A673 (cell line): ENCODE data around the gene DNAH14. TPM values are rescaled to one million over a fixed set of nuclear protein-coding genes. Genes with fewer than 3 reads are reported as not detected.
A peak's percentile ranks its signal among the peaks of the same experiment; 100 is the strongest.
"Not testable (repeated sequence)": the region's sequence is repeated elsewhere in the genome, so short reads cannot be mapped to it uniquely, and the experiment has no call there.

Experiments
- BruUV-seq: library from RNA; stranded (reverse); fragments of 400-500 nt; replicated peaks from 2 replicates; lab custom pipeline; 2021; lab: Mats Ljungman, UMichigan
- CTCF ChIA-PET: fragments of 300-600 bp; sonication (Branson Sonifier 250); formaldehyde crosslinking; loops from one replicate; lab custom pipeline; 2022; ENCODE audit warnings: antibody characterized with exemption; lab: Charles Lee
- POLR2A ChIA-PET: fragments of 300-600 bp; sonication (Branson Sonifier 250); formaldehyde crosslinking; loops from one replicate; lab custom pipeline; 2022; ENCODE audit warnings: antibody characterized with exemption; ENCODE audit not compliant: low non-redundant PET; lab: Charles Lee
- DNase-seq: peaks from one replicate; pipeline ENCODE4 v3.0.0-alpha.2; 2015; ENCODE audit warnings: low spot score
- H3K27ac ChIP-seq: fragments of 200-600 bp; sonication (generic); 2 replicates; pipeline ENCODE4 v1.5.1; 2016; ENCODE audit warnings: mixed run types, low read depth, mild to moderate bottlenecking, mixed read lengths, antibody characterized with exemption, low read length; ENCODE audit not compliant: poor library complexity, severe bottlenecking
- H3K27me3 ChIP-seq: fragments of 200-600 bp; sonication (generic); replicated peaks from 2 replicates; pipeline ENCODE4 v1.6.1; 2017; ENCODE audit warnings: mixed run types, low read depth, mild to moderate bottlenecking, mixed read lengths, antibody characterized with exemption, low read length; ENCODE audit not compliant: insufficient read depth, poor library complexity
- H3K36me3 ChIP-seq: fragments of 200-600 bp; sonication (generic); 2 replicates; pipeline ENCODE4 v1.6.1; 2016; ENCODE audit warnings: mixed run types, mild to moderate bottlenecking, mixed read lengths, antibody characterized with exemption, low read length; ENCODE audit not compliant: insufficient read depth, poor library complexity, severe bottlenecking
- H3K4me1 ChIP-seq: fragments of 200-600 bp; sonication (generic); 2 replicates; pipeline ENCODE4 v1.6.1; 2017; ENCODE audit warnings: mixed run types, mild to moderate bottlenecking, mixed read lengths, antibody characterized with exemption, low read length; ENCODE audit not compliant: insufficient read depth, poor library complexity, severe bottlenecking
- H3K4me3 ChIP-seq: fragments of 200-600 bp; sonication (generic); 2 replicates; pipeline ENCODE4 v1.5.1; 2016; ENCODE audit warnings: low read depth, mixed run types, mild to moderate bottlenecking, mixed read lengths, low read length; ENCODE audit not compliant: poor library complexity, severe bottlenecking
- H3K9me3 ChIP-seq: fragments of 200-600 bp; sonication (generic); 2 replicates; pipeline ENCODE4 v1.6.1; 2016; ENCODE audit warnings: mixed run types, low read depth, mild to moderate bottlenecking, mixed read lengths, antibody characterized with exemption, low read length; ENCODE audit not compliant: poor library complexity, severe bottlenecking
- EZH2 ChIP-seq: fragments of 200-600 bp; sonication (generic); IDR thresholded peaks from 2 replicates; pipeline ENCODE4 v1.6.1; 2017; ENCODE audit warnings: borderline replicate concordance, low read depth, mild to moderate bottlenecking, mixed read lengths, antibody characterized with exemption, low read length; ENCODE audit not compliant: poor library complexity, severe bottlenecking
- intact Hi-C: fragments of 100-400 bp; cut with micrococcal nuclease; formaldehyde crosslinking; loops from one replicate; pipeline ENCODE4 v1.10.0; 2022; ENCODE audit not compliant: unreplicated experiment
- total RNA-seq: library from RNA; stranded (reverse); gene quantifications from 2 replicates; pipeline ENCODE4 v1.2.3, GENCODE V29; 2021
- TF ChIP-seq, protein P1 (sequence below): fragments of 300-800, 200-600 bp; sonication (generic); conservative IDR thresholded peaks from 2 replicates; pipeline ENCODE4 v1.5.1; 2017; ENCODE audit warnings: low read depth, mild to moderate bottlenecking, antibody characterized with exemption, low read length, moderate library complexity, mixed read lengths

DNAH14 gene
- total RNA-seq, 1 experiment from 2014 or later = 9.9 TPM

DNA sequence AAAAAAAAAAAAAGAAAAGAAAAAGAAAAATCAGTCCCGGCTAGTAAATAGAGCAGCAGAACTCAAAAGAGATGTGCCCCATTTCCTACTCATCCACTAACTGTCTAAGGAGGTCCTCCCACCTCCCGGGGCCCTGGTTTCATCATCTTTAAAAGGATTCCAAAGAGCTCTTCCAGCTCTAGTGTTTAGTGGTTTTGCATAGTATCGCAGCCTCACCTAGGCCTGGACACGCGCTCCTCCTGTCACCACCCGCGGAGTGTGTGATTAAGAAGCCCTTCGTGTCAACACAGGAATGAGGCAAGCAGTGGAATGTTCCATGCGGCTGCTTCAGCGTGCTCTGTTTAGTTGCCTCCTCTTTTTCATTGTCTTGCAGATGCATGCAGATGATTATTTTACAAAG lies 449.4 kb downstream of the DNAH14 start:
- no TSS peak for BruUV-seq
- intact Hi-C loops = no loop called here

DNA sequence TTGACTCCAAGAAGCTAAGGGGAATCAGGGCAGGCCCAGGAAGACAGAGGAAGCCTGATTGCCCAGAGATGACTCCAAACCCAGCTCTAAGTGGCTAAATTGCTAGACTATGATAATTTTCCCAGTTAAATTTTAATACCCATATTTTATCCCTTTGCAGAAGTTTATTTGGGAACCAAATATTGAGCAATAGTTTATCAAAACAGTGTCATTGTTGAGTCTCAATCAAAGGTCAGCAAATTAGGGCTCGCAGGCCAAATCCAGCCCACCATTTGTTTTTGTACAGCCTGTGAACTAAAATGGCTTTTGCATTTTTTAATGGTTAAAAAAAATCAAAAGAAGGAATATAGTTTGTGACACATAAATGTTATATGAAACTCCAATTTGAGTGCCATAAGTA lies 451.2 kb downstream of the DNAH14 start:
- ChIA-PET CTCF (interaction anchor here (0.5 kb wide), 1 partner anchor 38 kb away, joined by 3 read pairs; no protein-coding TSS in a partner anchor), POLR2A (no interaction called here)
- no TSS peak for BruUV-seq
- H3K4me3 ChIP-seq = no peak overlapping the region
- no peak overlapping the region for H3K27ac ChIP-seq
- no peaks in the 10 kb centered on the region for H3K4me1 ChIP-seq
- H3K36me3 ChIP-seq = no peaks in the 10 kb centered on the region
- DNase-seq = no peak
- no peaks in the 10 kb centered on the region for H3K27me3 ChIP-seq
- TF ChIP-seq EZH2 = no peak
- TF ChIP-seq, protein P1, sequence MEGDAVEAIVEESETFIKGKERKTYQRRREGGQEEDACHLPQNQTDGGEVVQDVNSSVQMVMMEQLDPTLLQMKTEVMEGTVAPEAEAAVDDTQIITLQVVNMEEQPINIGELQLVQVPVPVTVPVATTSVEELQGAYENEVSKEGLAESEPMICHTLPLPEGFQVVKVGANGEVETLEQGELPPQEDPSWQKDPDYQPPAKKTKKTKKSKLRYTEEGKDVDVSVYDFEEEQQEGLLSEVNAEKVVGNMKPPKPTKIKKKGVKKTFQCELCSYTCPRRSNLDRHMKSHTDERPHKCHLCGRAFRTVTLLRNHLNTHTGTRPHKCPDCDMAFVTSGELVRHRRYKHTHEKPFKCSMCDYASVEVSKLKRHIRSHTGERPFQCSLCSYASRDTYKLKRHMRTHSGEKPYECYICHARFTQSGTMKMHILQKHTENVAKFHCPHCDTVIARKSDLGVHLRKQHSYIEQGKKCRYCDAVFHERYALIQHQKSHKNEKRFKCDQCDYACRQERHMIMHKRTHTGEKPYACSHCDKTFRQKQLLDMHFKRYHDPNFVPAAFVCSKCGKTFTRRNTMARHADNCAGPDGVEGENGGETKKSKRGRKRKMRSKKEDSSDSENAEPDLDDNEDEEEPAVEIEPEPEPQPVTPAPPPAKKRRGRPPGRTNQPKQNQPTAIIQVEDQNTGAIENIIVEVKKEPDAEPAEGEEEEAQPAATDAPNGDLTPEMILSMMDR = no peak
- intact Hi-C loops = no loop called here
- H3K9me3 ChIP-seq = no peaks in the 10 kb centered on the region

More for the DNA sequence above, 449.4 kb downstream of the DNAH14 start:
- Histone ChIP-seq H3K4me1 (no peaks in the 10 kb centered on the region), H3K27ac (no peak overlapping the region), H3K4me3 (no peak overlapping the region), H3K27me3 (no peaks in the 10 kb centered on the region), H3K9me3 (no peaks in the 10 kb centered on the region), H3K36me3 (no peaks in the 10 kb centered on the region)
- ChIA-PET POLR2A (interaction anchor here (0.6 kb wide), 1 partner anchor 1530 kb away, joined by 3 read pairs; no protein-coding TSS in a partner anchor), CTCF (no interaction called here)
- TF ChIP-seq, protein P1 = no peak
- no peak for TF ChIP-seq EZH2
- peak; percentile 21 for DNase-seq

DNA sequence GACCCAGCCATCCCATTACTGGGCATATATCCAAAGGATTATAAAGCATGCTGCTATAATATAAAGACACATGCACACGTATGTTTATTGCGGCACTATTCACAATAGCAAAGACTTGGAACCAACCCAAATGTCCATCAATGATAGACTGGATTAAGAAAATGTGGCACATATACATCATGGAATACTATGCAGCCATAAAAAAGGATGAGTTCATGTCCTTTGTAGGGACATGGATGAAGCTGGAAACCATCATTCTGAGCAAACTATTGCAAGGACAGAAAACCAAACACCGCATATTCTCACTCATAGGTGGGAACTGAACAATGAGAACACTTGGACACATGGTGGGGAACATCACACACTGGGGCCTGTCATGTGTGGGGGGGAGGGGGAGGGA lies 457.4 kb downstream of the DNAH14 start:
- DNase-seq, CTCF ChIA-PET, POLR2A ChIA-PET, H3K27me3 ChIP-seq, H3K9me3 ChIP-seq, H3K4me1 ChIP-seq, H3K27ac ChIP-seq, H3K36me3 ChIP-seq, intact Hi-C loops, H3K4me3 ChIP-seq, BruUV-seq: not testable (repeated sequence)

DNA sequence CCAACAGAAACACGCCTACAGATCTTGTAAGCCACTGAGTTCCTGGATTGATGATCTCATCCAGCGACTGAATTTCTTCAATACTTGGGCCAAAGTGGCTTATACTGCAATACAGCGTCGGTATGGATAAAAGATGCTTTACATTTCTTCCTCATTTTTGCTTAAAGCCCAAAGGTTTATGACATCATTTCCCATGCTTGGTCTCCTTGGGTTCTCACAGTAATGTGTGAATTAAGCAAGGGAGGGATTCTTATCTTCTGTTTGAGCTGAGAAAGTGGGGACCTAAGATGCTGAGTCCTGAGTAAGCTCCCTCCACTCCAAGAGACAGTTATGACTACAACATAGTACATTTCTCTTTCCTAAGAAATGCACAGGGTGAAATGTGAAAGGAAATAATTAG lies 458.9 kb downstream of the DNAH14 start:
- ChIA-PET POLR2A (interaction anchor here (0.6 kb wide), 1 partner anchor 40 kb away, joined by 4 read pairs; no protein-coding TSS in a partner anchor), CTCF (no interaction called here)
- Histone ChIP-seq H3K4me3 (no peak overlapping the region), H3K9me3 (no peaks in the 10 kb centered on the region), H3K27ac (no peak overlapping the region), H3K4me1 (no peaks in the 10 kb centered on the region), H3K36me3 (no peaks in the 10 kb centered on the region), H3K27me3 (no peaks in the 10 kb centered on the region)
- no TSS peak for BruUV-seq
- TF ChIP-seq, protein P1 = no peak
- no peak for TF ChIP-seq EZH2
- intact Hi-C loops = no loop called here
- DNase-seq = no peak
